ENCODE measurements around the gene ERBB4. TPM values are rescaled to one million over a fixed set of nuclear protein-coding genes. Genes with fewer than 3 reads are reported as not detected.

Gene ERBB4
- total RNA-seq, 1 experiment from 2014 or later: 0.04 TPM

GRCh38 chr2:211928201-211928600 lies 610.4 kb downstream of the ERBB4 start:
- Mint-ChIP-seq H3K9me3 (no peaks in the 10 kb centered on the region), H3K4me1 (peaks cover 0 to 7% of the 10 kb centered on the region in 2 experiments; a peak in 1 of 4 replicates), H3K4me3 (no peak overlapping the region), H3K27me3 (ENCODE audit: low read depth) (no peaks in the 10 kb centered on the region), H3K27ac (peak overlapping the region in 1 of 3 experiments; percentile 33; a peak in 1 of 7 replicates), H3K36me3 (ENCODE audit: insufficient read depth in 1 of 3, low read depth in 3 of 3) (no peaks in the 10 kb centered on the region)
- Histone ChIP-seq H3K4me2 (ENCODE audit: insufficient read depth, insufficient read length, low read length) (no peak overlapping the region), H4K8ac (replicated peaks; ENCODE audit: insufficient read length, low read depth, low read length) (no peak overlapping the region), H2AFZ (ENCODE audit: low read length) (no peak overlapping the region), H3K56ac (ENCODE audit: insufficient read length, low read depth, low read length) (no peak overlapping the region), H2BK20ac (ENCODE audit: low read depth, low read length, poor library complexity, severe bottlenecking) (no peak overlapping the region), H3K79me2 (ENCODE audit: insufficient read depth, low read length) (no peaks in the 10 kb centered on the region), H4K91ac (ENCODE audit: insufficient read length, low read depth, low read length) (no peak overlapping the region), H3K27me3 (ENCODE audit: insufficient read depth, low read length) (no peaks in the 10 kb centered on the region), H3K18ac (ENCODE audit: insufficient read length, low read depth, low read length) (no peak overlapping the region), H3T11ph (ENCODE audit: low read length) (no peak overlapping the region), H3K79me1 (ENCODE audit: insufficient read depth, low read depth, low read length, poor library complexity, severe bottlenecking) (no peaks in the 10 kb centered on the region), H2BK5ac (ENCODE audit: insufficient read length, low read length) (no peak overlapping the region), H3K23me2 (ENCODE audit: insufficient read length, low read depth, low read length, poor library complexity, severe bottlenecking) (no peaks in the 10 kb centered on the region), H3K23ac (ENCODE audit: insufficient read length, low read depth, low read length) (no peak overlapping the region), H3K4me1 (ENCODE audit: insufficient read depth, low read length) (no peaks in the 10 kb centered on the region), H3K9me3 (ENCODE audit: control insufficient read depth, low read depth, low read length) (no peaks in the 10 kb centered on the region), H3K27ac (ENCODE audit: insufficient read length, low read depth, low read length) (no peak overlapping the region), H3K9ac (ENCODE audit: extremely low read depth, insufficient read length, low read length) (no peak overlapping the region), H2BK120ac (ENCODE audit: low read depth, low read length, poor library complexity, severe bottlenecking) (no peak overlapping the region), H4K20me1 (ENCODE audit: control insufficient read depth, insufficient read depth, insufficient read length) (no peaks in the 10 kb centered on the region), H3K14ac (ENCODE audit: insufficient read depth, low read length) (no peak overlapping the region), H3K4ac (ENCODE audit: low read depth, low read length) (no peak overlapping the region), H2AK5ac (ENCODE audit: insufficient read length, low read length) (no peak overlapping the region), H4K5ac (ENCODE audit: insufficient read length, low read depth, low read length) (no peak overlapping the region), H2BK12ac (ENCODE audit: insufficient read length, low read depth, low read length) (no peak overlapping the region), H2BK15ac (ENCODE audit: low read depth, low read length) (no peak overlapping the region)
- WGBS (ENCODE audit: extremely low coverage, insufficient read length, low lambda C conversion rate): no CpG with 5 or more reads among the region's 8 CpGs
- TF ChIP-seq, protein P1, sequence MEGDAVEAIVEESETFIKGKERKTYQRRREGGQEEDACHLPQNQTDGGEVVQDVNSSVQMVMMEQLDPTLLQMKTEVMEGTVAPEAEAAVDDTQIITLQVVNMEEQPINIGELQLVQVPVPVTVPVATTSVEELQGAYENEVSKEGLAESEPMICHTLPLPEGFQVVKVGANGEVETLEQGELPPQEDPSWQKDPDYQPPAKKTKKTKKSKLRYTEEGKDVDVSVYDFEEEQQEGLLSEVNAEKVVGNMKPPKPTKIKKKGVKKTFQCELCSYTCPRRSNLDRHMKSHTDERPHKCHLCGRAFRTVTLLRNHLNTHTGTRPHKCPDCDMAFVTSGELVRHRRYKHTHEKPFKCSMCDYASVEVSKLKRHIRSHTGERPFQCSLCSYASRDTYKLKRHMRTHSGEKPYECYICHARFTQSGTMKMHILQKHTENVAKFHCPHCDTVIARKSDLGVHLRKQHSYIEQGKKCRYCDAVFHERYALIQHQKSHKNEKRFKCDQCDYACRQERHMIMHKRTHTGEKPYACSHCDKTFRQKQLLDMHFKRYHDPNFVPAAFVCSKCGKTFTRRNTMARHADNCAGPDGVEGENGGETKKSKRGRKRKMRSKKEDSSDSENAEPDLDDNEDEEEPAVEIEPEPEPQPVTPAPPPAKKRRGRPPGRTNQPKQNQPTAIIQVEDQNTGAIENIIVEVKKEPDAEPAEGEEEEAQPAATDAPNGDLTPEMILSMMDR (conservative IDR thresholded peaks at IDR 0.05): no peak
- DNase-seq: no peak

Data from H9 (cell line).